Right lobe of liver (tissue), 4 donors: ENCODE results near the gene RAD50.

ENCODE experiments used
- CTCF ChIP-seq, 4 donors: fragments of 200-600 bp in 3 of 4; fragments of 450-650 bp in 1 of 4; IDR thresholded peaks; one replicate each; pipeline versions ENCODE4 v1.5.1 to v1.8.0; 2016 to 2022; ENCODE audit warnings: antibody characterized with exemption in 4 of 4, mild to moderate bottlenecking in 2 of 4
- POLR2A ChIP-seq: fragments of 450-650 bp; IDR thresholded peaks from one replicate; pipeline ENCODE4 v1.6.1; 2017; ENCODE audit warnings: antibody characterized with exemption, mild to moderate bottlenecking
- donor health status: DM: no; HTN: no; CAD: no.
- donor health status: DM: no; HTN: no; CAD: no.
- donor health status: DM: no; HTN: yes; CAD: no.

GRCh38 chr5:132689513-132689912 lies 132.7 kb downstream of the RAD50 start:
- TF ChIP-seq POLR2A (no peak), CTCF (IDR thresholded peaks at IDR 0.05) (no peak)
